Keratinocyte (primary cell): ENCODE results near the gene UBL7. TPM values are rescaled to one million over a fixed set of nuclear protein-coding genes. Genes with fewer than 3 reads are reported as not detected.

Experiments
- DNase-seq: peaks from one replicate; pipeline ENCODE4 v3.0.0-alpha.2; 2011; ENCODE audit warnings: low read depth, missing footprints, low spot score
- FAIRE-seq: peaks from 2 replicates; lab custom pipeline; 2011; peaks lifted over from hg19 to GRCh38; lab: Jason Lieb, UNC
- H2AFZ ChIP-seq: 2 replicates; pipeline ENCODE4 v1.6.0; 2012; ENCODE audit warnings: low read length, control low read depth, inconsistent platforms; ENCODE audit not compliant: control insufficient read depth
- H3K27ac ChIP-seq: 2 replicates; pipeline ENCODE4 v1.5.1; 2011; ENCODE audit warnings: low read length; ENCODE audit not compliant: control insufficient read depth, insufficient read depth
- H3K27me3 ChIP-seq: 3 replicates; pipeline ENCODE4 v1.6.0; 2011; ENCODE audit warnings: low read length; ENCODE audit not compliant: control insufficient read depth, insufficient read depth; ENCODE audit errors: extremely low read depth
- H3K36me3 ChIP-seq, 2 experiments: 2 replicates in 1 of 2; 3 replicates in 1 of 2; pipeline ENCODE4 v1.5.1; 2011; ENCODE audit warnings: low read length in 2 of 2, mild to moderate bottlenecking in 1 of 2; ENCODE audit not compliant: control insufficient read depth in 2 of 2, insufficient read depth in 2 of 2; ENCODE audit errors: extremely low read depth in 1 of 2
- H3K4me1 ChIP-seq: 3 replicates; pipeline ENCODE4 v1.5.1; 2011; ENCODE audit warnings: low read length; ENCODE audit not compliant: control insufficient read depth, insufficient read depth; ENCODE audit errors: extremely low read depth
- H3K4me2 ChIP-seq: 3 replicates; pipeline ENCODE4 v1.6.0; 2011; ENCODE audit warnings: low read depth, low read length; ENCODE audit not compliant: control insufficient read depth, insufficient read depth; ENCODE audit errors: extremely low read depth
- H3K4me3 ChIP-seq, 3 experiments: fragments of 200-600 bp in 1 of 3; sonication (generic) in 1 of 3; 2 replicates in 2 of 3; 3 replicates in 1 of 3; pipeline ENCODE4 v1.5.1; 2011 to 2016; ENCODE audit warnings: low read length in 3 of 3, mild to moderate bottlenecking in 3 of 3, control low read depth in 2 of 3, inconsistent platforms in 1 of 3, low read depth in 1 of 3, mixed read lengths in 1 of 3, mixed run types in 1 of 3, moderate library complexity in 1 of 3; ENCODE audit not compliant: control insufficient read depth in 2 of 3, insufficient read depth in 2 of 3; ENCODE audit errors: extremely low read depth in 1 of 3
- H3K79me2 ChIP-seq: 2 replicates; pipeline ENCODE4 v1.6.0; 2012; ENCODE audit warnings: low read length; ENCODE audit not compliant: control insufficient read depth, insufficient read depth
- H3K9ac ChIP-seq: 3 replicates; pipeline ENCODE4 v1.6.0; 2011; ENCODE audit warnings: low read length; ENCODE audit not compliant: control insufficient read depth, insufficient read depth; ENCODE audit errors: extremely low read depth
- H3K9me1 ChIP-seq: 3 replicates; pipeline ENCODE4 v1.6.0; 2011; ENCODE audit warnings: low read length; ENCODE audit not compliant: control insufficient read depth, insufficient read depth; ENCODE audit errors: extremely low read depth
- H3K9me3 ChIP-seq: 2 replicates; pipeline ENCODE4 v1.5.1; 2012; ENCODE audit warnings: low read depth, low read length; ENCODE audit not compliant: control insufficient read depth
- H4K20me1 ChIP-seq: 3 replicates; pipeline ENCODE4 v1.6.0; 2011; ENCODE audit warnings: low read length; ENCODE audit not compliant: control insufficient read depth, insufficient read depth; ENCODE audit errors: extremely low read depth
- EZH2 ChIP-seq: IDR thresholded peaks from one replicate; pipeline ENCODE4 v1.6.1; 2012; ENCODE audit warnings: inconsistent platforms, mild to moderate bottlenecking, low read length, moderate library complexity
- dilution Hi-C: fragments of 300-500 bp; cut with MboI; formaldehyde crosslinking; loops from one replicate; pipeline ENCODE4 v1.7.0; 2020; ENCODE audit warnings: low sequenced_read_pairs; ENCODE audit not compliant: extremely low pct_ligation_motif_present
- polyA plus RNA-seq, 5 experiments: library from polyadenylated mRNA; depleted of rRNA in 3 of 5; stranded (reverse) in 3 of 5; stranded (forward) in 1 of 5; unstranded in 1 of 5; fragments of >200 nt; gene quantifications; 1 replicate in 1 of 5; 2 replicates in 3 of 5; 3 replicates in 1 of 5; pipeline versions ENCODE4 v1.2.1 to v1.2.3, GENCODE V29; 2011 to 2012; ENCODE audit warnings: missing spikeins in 2 of 5, low read depth in 1 of 5, low replicate concordance in 1 of 5
- TF ChIP-seq, protein P1 (sequence below), 3 experiments: IDR thresholded peaks in 1 of 3; conservative IDR thresholded peaks in 1 of 3; optimal IDR thresholded peaks in 1 of 3; 2 replicates in 2 of 3; 3 replicates in 1 of 3; pipeline versions ENCODE3 to v1.5.1; 2011; ENCODE audit warnings: low read length in 3 of 3, mild to moderate bottlenecking in 3 of 3, moderate library complexity in 2 of 3, control low read depth in 1 of 3, inconsistent platforms in 1 of 3; ENCODE audit not compliant: insufficient read depth in 2 of 3; ENCODE audit errors: extremely low read depth in 1 of 3

UBL7 gene
- polyA plus RNA-seq, 1 donor (not counting 4 experiments of a cell fraction or from before 2014, with no cell fraction given), result 45.8 TPM

DNA sequence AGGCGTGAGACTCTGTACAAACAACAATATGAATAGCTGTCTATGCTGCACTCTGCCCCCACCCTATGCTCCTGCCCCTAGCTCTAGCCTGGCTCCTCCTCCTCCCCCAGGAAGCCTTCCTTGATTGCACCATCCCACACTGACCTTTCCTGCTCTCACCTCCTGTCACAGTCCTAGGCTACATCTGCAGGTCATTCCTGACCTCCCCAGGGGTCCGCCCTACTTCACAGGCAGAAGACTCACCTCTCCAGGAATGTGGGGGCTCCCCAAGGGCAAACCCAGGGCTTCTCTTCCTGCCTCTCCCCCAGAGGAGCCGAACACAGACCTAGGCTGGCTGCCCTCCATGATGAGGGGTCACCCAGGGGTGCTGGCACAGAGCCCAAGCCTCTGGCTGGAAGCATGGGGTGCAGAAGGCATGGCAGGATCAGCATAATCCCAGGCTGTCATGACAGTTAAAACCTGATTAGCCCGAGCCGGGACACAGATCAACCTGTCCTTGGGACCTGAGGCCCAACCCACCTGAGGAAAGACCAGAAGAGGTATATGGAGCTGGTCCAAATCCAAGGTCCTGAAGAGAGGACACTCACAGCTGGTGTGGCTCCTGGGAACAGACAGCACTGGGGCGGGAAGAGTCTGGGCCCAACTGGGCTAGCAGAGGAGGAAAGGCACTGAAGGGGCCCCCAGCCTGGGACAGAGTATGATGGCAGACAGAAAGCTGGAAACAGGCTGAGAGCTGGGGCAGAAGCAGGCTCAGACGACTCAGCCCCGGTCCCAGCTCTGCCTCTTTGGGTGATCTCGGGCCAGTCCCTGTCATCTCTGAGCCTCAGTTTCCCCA, 33.1 kb downstream of the UBL7 start:
- dilution Hi-C loops, result no loop called here
- Histone ChIP-seq H3K9me3 (no peaks in the 10 kb centered on the region), H4K20me1 (peaks cover 22% of the 10 kb centered on the region), H2AFZ (no peak overlapping the region), H3K27ac (no peak overlapping the region), H3K9me1 (peaks cover 13% of the 10 kb centered on the region), H3K4me3 (no peak overlapping the region), H3K36me3 (peaks cover 3 to 32% of the 10 kb centered on the region in 2 experiments), H3K9ac (no peak overlapping the region), H3K4me2 (no peak overlapping the region), H3K27me3 (no peaks in the 10 kb centered on the region), H3K4me1 (peaks cover 61% of the 10 kb centered on the region), H3K79me2 (peaks cover 99% of the 10 kb centered on the region)
- TF ChIP-seq EZH2, result no peak
- TF ChIP-seq, protein P1, sequence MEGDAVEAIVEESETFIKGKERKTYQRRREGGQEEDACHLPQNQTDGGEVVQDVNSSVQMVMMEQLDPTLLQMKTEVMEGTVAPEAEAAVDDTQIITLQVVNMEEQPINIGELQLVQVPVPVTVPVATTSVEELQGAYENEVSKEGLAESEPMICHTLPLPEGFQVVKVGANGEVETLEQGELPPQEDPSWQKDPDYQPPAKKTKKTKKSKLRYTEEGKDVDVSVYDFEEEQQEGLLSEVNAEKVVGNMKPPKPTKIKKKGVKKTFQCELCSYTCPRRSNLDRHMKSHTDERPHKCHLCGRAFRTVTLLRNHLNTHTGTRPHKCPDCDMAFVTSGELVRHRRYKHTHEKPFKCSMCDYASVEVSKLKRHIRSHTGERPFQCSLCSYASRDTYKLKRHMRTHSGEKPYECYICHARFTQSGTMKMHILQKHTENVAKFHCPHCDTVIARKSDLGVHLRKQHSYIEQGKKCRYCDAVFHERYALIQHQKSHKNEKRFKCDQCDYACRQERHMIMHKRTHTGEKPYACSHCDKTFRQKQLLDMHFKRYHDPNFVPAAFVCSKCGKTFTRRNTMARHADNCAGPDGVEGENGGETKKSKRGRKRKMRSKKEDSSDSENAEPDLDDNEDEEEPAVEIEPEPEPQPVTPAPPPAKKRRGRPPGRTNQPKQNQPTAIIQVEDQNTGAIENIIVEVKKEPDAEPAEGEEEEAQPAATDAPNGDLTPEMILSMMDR (optimal IDR thresholded peaks at IDR 0.05 in 1 of 3, IDR thresholded peaks at IDR 0.05 in 1 of 3, conservative IDR thresholded peaks at IDR 0.05 in 1 of 3; ENCODE audit: extremely low read depth in 1 of 3, insufficient read depth in 2 of 3, low read length in 3 of 3), result no peak
- DNase-seq (no peak), FAIRE-seq (no peak)

DNA sequence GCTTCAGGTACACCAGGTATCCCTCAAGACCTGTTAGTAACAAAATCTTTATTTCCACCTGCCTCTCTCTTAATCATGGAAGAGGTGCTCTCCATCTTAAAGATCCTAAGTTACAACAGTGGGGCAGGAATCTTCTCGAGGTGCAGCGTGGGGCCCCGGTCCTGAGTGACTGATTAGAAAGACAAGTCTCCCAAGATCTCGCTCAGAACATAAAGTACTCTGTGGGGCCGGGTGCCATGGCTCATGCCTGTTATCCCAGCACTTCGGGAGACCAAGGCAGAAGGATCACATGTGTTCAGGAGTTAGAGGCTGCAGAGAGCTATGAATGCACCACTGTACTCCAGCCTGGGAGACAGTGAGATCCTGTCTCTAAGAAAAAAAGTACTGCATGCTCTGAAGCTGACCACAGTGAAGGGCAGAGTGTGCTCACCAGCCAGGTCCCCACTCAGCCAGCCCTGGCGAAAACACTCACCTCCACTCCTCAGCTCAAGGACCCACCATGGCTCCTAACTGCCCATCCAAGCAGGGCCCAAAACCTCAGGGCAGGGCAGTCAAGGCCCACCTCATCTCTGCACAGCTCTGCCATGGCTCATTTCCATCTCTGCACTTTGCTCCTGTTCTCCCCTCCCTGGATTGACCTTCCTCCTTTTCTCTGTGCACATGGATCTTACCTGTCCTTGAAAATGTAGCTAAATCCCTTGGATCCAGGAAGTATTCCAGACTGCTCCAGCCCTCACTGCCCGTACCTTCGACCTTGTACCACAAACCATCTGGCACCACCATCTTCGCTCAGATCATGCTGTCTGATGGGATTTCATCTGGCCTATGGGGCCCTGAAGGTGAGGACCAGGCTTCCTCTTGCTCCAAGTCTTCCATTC, 34.3 kb downstream of the UBL7 start:
- TF ChIP-seq EZH2, result no peak
- TF ChIP-seq, protein P1 (optimal IDR thresholded peaks at IDR 0.05 in 1 of 3, IDR thresholded peaks at IDR 0.05 in 1 of 3, conservative IDR thresholded peaks at IDR 0.05 in 1 of 3; ENCODE audit: extremely low read depth in 1 of 3, insufficient read depth in 2 of 3, low read length in 3 of 3), result no peak
- dilution Hi-C loops, result no loop called here

More for the DNA sequence above, 34.3 kb downstream of the UBL7 start:
- Histone ChIP-seq H3K27ac (no peak overlapping the region), H3K4me3 (no peak overlapping the region), H3K4me2 (no peak overlapping the region), H4K20me1 (peaks cover 22% of the 10 kb centered on the region), H3K79me2 (peaks cover 99% of the 10 kb centered on the region), H3K9me1 (peaks cover 16% of the 10 kb centered on the region), H3K9ac (no peak overlapping the region), H2AFZ (no peak overlapping the region), H3K36me3 (peaks cover 3 to 32% of the 10 kb centered on the region in 2 experiments), H3K4me1 (peaks cover 62% of the 10 kb centered on the region), H3K27me3 (no peaks in the 10 kb centered on the region), H3K9me3 (no peaks in the 10 kb centered on the region)
- no peak for FAIRE-seq
- no peak for DNase-seq
